Suppressor macrophage (primary cell): Measurements from ENCODE around the gene AOAH.

Experiments
- DNase-seq, 4 experiments: peaks; one replicate each; pipeline ENCODE4 v3.0.0-alpha.2; 2020 to 2022

The AOAH gene

DNA sequence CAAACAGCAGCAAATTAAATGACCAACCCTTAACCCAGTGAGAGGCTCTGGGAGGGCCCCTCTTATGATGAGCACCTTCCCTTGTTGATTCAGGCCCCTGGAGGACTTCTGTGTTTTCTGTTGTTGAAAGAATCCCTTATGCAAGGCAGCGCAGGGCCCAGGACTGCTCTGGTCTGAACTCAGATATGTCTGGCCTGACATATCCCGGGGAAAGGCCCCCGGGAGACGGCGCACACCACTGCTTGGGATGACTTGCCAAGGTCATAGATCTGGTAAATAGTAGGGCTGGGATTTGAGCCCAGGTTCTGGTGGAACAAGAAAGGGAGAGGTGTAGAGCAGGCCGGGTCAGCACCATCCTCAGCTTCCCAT, 124.0 kb downstream of the AOAH start:
- DNase-seq: peak in 1 of 4 experiments; percentile 22

DNA sequence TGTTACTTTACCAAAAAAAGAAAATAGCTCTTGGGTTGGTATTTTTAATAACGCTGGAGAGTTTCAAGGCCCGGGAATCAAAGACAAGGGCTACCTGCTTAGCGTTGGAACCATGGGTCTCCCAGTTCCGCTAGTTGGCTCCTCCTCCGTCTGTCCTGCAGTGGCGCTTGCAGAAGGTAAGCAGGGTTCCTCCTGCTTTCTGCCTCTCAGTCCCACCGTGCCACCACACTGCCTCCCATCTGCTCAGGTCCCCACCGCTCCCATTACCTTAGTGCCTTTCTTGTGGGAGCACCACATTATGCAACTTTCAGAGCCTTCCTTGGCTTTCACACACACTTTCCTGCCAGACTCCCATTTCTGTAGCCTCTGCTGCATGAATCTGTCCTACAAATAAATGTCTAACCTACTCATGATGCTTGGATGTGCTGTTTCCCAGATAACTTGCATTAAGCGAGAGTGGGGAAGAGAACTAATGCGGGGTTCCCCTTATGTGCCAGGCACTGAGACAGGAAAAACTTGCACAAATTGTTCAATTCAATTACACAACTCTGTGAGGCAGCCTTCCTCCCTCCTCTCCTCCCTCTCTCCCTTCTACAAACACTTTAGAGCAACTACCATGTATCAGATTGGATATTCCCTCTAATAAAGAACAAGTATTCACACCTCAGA, 124.5 kb downstream of the AOAH start:
- peak; percentile 5 to 48 (median 17) for DNase-seq

DNA sequence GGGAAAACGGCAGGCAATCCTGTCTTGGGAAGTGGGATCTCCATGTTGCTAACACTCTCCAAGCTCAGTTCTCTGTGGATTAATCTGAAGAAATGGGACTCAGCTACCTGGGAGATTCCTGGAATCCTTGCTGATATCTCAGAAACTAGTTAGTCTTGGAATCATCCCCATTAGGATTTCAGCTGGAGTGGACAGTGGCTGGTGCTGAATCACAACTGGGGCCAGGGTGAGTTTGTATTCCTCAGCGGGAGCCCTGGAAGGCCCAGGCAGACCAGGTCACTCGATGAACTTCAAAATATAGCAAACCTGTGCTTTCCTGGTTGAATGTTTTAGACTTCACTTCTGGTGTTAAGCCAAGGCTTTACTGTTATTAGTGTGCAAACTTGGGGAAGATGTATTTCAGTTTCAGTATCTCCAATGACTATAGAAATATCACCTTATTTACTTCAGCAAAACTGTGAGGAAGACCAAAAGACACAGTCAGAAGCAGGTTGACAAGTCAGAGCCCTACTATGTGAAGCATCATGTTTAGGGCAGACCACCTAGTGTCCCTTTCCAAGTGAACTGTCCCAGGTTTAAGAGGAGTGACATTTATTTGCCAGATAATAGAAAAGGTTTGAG, 126.1 kb downstream of the AOAH start:
- no peak for DNase-seq

DNA sequence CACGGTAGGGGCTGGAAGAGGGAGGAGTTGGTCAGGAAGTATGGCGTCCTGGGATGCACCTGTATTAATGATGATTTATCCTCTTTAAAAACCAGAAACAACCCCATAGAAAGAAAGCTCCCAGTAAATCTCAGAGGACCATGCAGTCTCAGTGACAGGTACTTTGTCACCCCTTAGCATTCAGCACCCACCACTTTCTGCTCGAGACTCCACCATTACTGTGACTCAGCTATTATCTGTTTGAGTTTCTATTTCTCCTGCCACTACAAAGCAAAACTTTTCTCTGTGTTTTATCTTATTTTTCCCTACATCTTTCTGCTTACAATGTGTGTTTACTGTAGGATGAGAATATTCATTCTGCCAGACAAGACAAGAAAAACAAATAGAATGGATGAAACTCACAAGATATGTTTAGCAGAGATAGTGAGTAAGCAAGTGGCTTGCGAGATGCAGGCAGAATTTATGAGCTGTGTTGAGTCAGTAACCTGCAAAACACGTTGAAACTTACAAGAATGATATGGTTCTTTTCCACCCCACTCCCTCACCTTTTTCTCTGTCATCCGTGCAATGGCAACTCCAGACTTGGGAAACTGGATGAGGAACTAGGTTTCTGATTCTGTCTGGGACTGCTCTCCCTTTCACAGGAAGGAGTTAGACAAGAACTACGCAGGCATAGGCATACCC, 127.1 kb downstream of the AOAH start:
- DNase-seq: no peak

DNA sequence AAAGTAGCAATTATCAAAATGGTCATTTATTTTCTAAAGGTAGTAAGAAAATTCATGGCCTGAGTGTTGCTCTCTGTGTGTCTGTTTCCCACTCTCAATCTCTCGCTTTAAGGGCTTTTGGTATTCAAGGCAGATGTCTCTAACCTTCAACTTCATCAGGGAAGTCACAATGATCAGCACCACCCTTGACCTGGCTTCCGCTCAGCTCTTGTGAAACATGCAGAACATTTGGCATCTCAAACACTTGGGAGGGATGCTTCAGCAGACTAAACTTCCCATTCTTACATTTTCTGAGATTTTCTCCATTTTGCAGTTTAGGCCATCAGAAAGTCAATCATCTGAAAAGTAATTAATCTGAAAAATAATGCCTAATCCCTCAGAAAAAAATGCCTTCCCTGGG, 129.8 kb downstream of the AOAH start:
- DNase-seq: no peak

DNA sequence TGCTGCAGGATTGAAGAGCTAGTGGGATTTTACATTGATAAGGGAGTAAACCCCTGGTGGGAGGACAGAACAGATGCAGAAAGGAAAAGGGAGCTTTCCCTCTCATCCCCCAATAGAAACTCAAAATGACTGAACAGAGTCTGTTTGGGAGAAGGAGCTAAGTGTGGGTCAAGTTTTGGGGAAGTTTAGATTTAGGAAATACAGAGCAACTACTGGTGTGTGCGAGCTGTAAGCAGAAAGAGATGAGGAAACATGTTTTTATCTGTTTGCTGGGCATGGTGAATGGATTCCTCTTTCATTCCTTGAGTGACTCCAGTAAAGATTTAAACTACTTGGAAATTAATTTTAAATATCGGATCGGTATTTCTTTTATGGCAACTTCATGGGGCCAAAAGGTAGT, 132.7 kb downstream of the AOAH start:
- DNase-seq: peak; percentile 13 to 64 (median 34)

DNA sequence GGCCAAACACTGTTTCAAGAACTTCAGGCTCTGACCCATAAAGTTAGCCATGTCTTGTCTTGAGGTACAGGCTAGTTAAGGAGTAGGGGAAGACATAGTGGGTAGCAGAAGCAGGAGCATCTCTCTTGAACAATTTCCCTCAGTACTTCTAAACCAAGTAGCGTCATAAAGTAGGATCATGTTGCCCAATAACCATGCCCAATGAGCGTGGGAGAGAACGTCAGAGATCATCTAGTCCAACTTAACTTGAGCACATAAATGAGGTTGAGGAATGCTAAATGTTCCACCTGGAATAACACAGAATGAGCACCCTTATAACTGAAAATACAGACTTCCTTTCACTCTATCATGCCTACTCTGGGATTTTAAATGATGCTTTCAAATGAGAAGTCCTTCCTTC, 134.9 kb downstream of the AOAH start:
- no peak for DNase-seq

DNA sequence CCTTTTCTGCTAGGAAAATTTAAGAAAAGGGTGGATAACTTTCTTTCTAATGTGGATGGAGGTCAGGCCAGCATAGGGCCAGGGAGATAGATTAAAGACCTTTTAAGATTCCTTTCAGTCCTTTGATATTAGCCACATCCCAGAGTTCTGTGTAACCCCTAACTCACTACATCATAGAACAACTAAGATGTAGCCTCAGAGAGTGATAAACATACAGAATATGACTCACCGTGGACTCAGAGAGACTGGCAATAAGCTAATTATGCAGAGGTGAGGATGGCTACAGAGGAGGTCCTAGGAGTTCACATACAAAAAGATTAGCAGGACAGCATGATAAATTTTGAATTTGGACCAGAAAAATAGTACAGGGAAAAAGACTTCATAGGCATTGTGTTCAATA, 141.0 kb downstream of the AOAH start:
- DNase-seq: no peak

DNA sequence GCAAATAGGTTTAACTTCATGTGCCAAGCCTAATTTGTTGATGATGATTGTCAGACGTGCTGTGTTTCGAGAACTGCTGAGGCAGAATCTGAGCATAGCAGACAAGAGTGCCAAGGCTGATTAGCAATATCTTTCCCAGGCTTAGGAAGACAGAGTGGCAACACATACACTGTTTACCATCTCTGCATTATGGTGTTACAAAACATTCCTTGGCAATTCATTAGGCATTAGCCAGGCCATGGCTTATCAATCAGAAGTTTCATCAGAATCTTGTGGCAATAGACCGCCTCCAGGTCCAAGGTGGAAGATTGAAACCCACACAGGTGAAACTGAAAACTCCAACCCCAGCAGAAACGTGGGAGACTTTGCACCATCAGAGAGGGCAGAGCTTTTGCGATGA, 148.5 kb downstream of the AOAH start:
- no peak for DNase-seq

DNA sequence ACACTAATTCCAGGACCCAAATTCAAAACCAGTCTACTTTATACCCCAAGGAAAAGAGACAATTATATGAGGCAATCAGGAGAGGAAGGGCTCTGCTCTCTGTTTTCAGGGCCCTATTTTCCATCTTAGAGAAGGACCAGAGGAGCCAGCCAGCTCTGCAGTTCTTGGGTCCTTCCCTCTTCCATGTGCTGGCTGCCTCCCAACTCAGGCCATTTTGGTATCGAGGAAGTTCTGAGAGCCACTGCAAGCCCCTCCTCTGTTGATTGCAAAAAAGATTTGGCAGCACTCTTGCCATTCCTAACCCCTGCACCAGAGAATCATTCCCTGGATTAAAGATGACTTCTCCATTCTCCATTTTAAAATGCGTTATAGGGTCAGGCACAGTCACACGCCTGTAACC, 151.2 kb downstream of the AOAH start:
- no peak for DNase-seq

DNA sequence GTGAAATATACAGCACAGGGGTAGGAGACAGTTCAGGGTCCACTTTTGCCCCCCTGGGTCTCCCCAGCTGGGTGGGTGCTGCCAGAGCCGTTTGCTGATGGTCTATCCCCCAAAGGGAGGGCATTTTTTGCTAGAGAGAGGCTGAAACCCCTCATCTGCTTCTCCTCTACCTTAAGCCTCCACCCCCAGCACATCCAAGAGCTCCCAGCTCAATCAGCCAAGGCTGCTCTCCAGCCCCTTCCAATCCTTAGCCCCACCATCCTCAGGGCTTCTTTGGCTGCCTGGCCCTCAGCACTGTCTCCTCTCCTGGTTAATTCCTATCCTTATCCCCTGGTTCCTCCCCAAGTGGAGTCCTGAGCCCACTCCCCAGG, 153.1 kb downstream of the AOAH start:
- DNase-seq: no peak

DNA sequence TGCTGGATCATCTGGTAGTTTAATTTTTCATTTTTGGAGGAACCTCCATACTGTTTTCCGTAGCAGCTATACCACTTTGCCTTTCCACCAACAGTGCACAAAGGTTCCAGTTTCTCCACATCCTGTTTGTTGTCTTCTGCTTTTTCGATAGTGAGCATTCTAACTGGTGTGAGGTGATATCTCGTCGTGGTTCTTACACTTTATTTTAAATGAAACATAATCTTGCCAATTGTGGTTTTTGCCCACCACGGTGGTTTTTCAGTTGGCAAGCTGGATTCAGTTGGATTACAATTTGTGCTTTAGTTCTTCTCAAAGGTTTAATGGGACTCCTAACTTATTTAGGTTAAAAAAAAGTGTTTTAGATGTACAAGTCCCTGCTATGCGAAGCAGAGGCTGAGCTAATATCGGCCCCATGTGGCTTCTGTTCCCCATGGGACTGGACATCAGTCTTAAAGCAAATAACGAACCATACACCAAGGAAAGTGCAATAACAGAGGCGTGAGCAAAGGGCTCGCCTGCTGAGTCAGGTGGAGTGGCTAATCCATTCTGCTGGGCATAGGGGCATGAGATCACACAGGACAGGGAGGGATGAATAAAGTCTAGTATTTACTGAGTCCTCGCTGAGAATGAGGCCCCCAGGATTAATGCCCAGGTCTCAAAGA, 153.6 kb downstream of the AOAH start:
- peak; percentile 6 to 36 (median 26) for DNase-seq

DNA sequence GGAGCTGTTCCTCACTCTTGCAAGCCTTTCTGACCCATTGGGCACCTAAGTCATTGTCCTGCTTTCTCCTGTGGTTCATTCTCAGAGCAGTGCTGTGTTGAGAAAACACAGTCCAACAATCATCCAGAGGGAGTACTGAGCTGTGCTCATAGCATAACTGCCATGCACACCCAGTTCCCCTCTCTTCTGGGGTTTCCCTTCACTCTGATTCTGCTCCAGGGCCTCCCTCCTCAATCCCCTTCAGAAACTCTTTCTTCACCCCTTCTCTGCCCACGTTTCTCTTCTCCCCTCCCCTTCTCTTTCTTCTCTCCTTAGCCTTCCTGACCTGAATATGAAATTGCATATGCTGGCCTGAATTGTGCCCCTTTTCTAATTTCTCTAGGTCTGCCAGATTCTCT, 155.8 kb downstream of the AOAH start:
- peak in 3 of 4 experiments; percentile 7 to 13 (median 7) for DNase-seq

DNA sequence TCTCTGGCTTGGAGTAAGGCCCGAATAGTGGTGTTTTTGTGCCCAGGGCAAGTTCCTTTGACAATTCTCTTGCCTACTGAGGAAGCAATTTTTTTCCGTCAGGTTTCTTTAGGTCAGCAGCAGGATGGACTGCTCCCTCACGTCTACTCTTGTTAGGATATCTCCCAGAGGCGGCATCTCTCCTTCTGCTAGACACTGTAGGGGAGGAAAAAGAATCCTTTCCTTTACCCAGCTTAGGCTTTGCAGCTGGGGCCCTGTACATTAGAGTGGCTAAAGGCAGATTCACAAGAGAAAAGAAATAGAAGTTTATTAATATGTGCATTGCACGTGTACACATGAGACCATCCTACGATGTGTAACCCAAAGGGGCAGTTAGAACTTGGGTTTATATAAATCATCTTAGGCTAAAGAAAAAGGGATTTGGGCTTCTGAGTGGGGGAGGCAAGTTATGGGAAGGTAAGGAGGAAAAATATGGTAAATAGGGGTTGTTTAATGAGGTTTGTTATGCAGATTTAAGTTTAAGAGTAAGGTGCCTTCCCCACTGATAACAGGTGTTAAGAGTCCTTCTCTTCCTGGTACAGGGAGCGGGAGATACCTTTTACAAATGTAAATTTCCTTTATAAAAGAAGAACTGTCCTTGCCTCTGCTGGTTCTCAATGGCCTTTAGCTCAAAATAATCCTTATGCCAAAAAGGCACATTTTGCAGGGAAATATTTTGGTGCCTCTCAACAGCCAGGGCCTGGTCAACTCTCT, 156.4 kb downstream of the AOAH start:
- no peak for DNase-seq

DNA sequence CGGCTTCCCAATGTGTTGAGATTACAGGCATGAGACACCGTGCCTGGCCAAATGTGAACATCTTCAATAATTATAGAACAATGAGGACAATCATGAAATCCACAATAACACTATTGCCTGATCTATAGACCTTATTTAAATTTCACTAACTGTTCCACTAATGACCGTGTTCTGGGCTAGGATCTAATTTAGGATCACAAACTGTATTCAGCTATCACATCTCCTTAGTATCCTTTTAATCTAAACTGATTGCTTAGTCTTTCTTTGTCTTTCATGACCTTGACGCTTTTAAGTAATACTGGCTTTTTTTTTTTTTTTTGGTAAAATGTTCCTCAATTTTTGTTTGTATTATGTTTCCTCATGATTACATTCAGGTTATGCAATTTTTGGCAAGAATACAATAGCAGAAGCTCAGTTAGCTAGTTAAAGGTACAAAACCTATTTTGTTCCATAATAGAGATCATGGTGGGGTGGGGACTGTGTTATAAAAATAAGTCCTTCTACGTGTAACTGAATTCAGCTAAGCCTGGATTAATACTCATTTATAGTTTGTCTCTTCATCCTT, 158.4 kb downstream of the AOAH start:
- DNase-seq: peak in 3 of 4 experiments; percentile 11 to 84 (median 83)

DNA sequence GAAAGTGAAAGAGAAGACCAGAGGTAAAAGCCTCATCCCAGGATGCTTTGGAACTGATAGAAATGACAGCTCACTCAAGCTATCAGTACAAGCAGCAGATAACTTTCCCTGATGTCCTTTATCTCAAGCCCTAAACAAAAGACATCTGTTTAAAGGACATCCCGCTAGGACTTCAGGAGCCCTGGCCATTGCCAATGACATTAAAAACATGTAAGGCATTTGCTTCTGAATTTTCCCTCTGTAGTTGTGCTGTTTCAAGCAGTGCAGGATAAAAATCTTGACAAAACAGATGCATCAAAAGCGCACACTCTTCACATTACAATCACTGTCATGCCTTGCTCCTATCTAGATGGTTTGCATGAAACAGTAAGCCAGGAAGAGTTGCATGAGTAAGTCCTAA, 159.8 kb downstream of the AOAH start:
- no peak for DNase-seq

DNA sequence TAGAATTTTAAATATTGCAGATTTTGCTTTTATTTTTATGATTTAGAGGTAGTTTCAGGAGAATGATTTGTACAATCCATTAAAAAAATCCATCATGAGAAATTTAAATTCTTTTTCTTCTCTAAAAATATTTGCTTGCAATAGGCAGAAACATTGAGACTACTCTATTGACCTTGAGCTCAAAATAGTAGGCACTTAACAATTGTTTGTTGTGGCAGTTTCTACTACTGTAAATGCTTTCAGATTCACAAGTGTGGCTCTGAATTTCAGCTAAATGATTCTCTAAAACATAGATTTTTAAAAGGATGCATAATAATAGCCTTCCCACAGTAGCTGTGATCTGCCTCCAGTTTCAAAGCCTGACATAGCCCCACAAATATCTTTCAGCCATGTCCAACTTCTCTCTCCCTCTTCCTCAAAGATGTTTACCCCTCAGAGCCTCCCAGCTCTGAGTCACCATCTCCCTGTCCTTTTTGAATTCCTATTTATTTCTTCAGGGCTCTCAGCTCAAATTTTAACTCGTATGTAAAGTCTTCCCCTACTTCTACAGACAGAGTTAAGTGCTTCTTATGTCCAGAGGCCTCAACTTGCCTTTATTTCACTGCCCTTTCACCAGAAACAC, 160.5 kb downstream of the AOAH start:
- peak; percentile 21 to 59 (median 47) for DNase-seq

DNA sequence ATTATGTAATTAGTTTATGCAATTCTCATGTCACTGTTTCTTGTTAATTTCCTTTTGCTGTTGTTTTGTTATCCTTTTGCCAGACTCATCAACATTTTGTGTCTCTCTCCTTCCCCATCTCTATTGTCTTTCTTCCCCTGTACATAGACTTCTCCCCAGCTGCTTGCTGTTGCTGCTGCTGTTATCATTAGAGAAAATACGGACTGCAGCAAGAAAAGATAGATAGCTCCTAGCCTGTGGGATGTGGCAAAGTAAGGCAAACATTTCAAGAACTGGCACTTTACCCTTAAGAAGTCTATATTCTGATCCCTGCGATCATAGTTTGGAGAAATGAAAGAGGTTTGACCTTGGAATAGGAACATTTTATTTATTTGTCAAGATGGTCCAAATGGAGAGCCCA, 162.2 kb downstream of the AOAH start:
- DNase-seq: no peak

DNA sequence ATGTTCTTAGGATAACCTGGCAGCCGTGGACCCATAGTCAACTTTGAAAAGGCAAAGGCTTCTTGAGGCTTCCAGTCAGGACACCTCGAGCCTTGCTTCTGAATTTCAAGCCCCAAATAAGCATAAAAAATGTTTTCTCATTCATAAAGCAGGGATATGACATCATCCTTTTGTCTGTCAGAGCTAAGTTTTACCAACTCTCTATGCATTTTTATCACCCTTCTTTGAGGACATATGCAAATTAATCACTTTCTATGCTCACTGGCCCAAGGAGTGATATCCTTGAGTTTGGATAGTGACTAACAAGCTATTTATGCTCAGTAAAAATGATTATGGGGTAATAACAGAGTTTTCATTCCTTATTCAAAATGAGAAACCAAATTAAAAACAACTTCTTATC, 175.3 kb downstream of the AOAH start:
- DNase-seq: no peak

DNA sequence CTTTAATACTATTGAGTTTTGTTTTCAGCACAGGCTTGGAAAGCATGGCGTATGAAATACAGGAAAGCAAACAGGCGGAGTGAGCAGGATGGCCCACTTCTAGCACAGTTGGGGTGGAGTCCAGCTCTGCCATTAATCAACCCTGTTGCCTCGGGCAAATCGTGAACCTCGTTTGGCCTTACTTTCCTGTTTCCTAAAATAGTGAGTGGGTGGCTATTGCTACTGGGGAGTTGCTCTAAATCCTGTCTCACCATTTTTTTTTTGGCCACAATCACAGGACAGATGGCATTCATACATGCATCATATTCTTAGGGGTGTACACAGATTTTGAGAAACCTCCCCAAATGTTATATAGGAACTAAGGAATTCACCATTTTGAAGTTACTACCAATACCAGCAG, 176.9 kb downstream of the AOAH start:
- no peak for DNase-seq

DNA sequence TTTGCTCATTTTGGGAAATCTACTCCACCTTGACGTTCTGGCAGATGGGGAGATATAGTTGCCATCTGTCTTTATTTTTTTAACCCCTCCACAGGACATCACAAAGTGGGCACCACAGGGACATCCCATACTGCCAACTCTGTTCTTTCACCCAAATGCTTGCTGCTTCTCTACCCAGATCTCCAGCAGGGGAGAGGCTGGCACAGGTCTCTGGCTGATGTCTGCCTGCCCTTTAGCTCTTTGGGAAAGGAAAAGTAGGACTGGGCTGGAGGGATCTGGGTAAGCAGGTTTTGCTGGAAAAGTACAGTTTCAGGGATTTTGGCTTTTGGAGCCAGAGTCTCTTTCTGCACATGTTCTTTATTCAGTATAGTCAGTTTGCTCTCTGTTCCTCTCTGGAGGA, 178.0 kb downstream of the AOAH start:
- no peak for DNase-seq

DNA sequence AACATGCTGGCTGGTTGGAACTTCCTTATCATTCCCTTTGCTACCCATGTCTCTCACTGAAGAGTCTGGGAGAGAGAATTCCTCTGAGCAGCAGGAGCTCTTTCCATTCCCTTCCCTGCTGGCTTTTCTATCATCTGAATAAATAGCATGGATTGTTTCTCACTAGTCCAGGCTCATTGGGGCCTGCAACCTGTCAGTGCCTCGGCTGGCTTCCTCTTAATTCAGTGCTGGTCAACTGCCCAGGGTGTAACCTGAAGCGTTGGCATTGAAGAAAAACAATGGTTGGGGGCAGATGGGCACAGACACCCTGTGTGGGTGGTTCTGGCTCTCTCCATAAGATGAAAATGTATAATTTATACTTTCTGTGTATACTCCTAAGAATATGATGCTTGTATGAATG, 179.0 kb downstream of the AOAH start:
- DNase-seq: no peak
